Epidermal melanocyte (primary cell): ENCODE measurements around the gene ETV7.

Source experiments
- DNase-seq: peaks from one replicate; pipeline ENCODE4 v3.0.0; 2011; ENCODE audit warnings: low spot score; ENCODE audit not compliant: insufficient read length

ETV7 gene

GRCh38 chr6:36384095-36384494, 3.4 kb downstream of the ETV7 start:
- DNase-seq: no peak

DNA sequence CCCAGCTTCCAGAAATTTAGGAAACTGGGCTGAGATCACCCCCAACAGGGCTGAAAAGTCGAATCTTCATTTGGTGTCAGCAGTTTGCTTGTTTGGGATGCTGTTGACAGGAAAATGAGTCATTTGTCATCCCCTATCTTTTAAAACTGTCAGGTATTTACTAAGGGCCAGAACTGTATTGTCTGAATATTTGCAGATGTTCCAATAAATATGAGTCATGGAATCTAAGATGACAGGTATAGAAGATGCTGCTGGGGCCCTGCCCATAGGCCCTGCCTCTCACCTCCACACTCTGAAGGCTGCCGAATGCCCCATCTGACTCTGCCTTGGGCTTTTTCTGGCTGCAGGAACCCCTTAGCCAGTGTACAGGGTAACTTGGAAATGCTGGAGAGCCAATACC, 3.9 kb downstream of the ETV7 start:
- DNase-seq: no peak

GRCh38 chr6:36382976-36383375, 4.5 kb downstream of the ETV7 start:
- DNase-seq: no peak

- no peak for DNase-seq
Observed at GRCh38 chr6:36381502-36382389, 5.7 kb downstream of the ETV7 start.

DNA sequence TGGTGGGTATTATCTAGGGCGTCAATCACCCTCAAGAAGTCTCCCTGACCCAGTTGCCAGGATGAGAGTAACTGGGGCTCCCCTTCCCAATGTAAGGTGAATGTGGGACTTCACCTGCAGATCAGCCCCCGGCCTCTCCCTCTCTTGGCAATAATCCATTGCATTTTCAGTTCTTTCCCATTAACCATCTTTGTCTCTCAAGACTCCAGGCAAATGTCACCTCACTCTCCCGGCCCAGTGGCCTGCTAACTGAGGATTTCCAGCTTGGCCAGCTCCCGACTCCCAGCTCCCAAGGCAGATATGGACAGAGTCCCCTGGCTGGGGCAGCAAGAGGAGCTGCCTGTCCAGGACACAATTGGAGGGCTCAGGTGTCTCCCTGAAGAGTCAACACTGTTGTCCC, 7.3 kb downstream of the ETV7 start:
- DNase-seq: no peak

GRCh38 chr6:36378936-36379335, 8.5 kb downstream of the ETV7 start:
- no peak for DNase-seq

DNA sequence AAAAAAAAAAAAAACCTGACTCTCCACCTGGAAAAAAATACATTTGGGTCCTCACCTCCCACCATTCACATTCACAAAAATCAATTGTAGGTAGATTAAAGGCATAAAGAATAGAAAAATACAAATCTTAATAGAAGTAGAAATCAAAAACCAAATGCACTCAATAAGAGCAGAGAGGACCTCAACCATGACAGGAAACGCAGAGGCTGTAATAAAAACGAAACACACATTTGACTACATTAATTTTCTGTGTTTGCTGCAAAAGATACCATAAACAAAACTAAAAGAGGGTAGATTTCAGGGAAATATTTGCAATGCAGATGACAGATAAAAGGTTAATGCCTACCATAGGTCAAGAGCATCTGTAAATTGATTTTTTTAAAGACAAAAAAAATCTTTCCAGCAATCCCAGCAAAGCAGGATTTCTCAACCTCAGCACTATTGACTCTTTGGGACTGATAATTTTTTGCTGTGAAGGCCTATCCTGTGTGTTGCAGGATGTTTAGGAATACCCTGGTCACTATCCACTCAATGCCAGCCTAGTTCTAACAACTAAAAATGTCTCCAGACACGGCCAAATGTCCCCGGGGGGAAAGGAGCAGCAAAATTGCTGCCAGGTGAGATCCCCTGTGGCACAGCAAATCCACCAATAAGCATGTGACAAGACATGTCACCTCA, 9.1 kb downstream of the ETV7 start:
- DNase-seq: no peak

DNA sequence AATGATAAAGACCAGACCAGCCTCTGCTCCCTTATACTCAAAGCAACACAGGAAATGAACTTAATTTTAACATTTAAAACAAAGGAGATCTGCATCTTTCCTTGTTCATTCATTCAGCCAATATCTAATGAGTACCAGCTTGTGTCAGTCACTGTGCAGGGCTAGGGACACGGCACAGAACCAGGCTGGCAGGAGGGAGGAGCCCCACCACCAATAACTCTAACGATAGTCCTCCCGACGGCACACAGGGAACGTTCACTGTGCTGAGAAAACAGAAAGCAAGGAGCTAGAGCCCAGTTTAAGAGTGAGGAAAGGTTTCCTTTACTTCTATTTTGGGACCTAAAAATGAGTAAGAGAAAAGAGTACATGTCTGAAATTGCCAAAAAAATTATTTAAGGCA, 9.9 kb downstream of the ETV7 start:
- no peak for DNase-seq

- DNase-seq: no peak
Observed at GRCh38 chr6:36376742-36377141, 10.7 kb downstream of the ETV7 start.

DNA sequence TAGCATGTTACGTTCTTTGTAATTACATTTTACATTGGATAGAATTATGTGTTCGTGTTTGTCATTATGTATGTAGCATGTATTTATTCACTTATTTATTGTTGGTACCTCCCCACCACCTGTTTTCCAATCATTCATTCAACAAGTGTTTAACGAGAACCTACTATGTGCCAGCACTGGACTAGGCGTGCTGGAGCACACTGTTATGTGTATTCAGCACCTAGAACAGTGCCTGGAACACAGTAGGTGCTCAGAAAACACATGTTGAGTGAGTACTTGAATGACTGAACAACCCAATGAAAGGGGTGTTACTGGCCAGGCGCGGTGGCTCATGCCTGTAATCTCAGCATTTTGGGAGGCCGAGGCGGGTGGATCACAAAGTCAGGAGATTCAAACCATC, 11.3 kb downstream of the ETV7 start:
- DNase-seq: no peak

DNA sequence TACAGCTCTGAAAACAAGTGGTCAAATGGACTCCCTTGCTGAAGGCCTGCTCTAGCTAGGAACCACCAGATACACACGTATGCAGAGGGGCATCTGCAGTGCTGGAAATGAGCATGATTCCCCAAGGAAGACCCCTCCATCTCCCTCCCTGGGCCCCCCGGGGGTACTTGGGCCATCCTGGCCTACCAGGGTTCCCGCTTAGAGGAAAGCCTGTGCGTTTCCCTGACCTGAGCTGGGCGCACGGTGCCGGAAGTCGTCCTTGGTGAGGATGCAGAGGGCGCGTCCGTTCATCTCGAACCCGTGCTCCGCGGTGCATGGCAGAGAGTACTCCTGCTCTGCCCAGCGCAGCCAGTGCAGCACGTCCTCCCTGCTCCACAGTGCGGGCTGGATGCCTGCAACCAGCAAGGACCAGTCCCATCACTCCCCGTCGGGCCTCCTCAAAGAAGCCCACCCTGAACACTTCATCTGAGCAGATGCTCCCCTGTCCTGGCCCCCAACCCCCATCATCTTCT, 11.8 kb downstream of the ETV7 start:
- DNase-seq: no peak

DNA sequence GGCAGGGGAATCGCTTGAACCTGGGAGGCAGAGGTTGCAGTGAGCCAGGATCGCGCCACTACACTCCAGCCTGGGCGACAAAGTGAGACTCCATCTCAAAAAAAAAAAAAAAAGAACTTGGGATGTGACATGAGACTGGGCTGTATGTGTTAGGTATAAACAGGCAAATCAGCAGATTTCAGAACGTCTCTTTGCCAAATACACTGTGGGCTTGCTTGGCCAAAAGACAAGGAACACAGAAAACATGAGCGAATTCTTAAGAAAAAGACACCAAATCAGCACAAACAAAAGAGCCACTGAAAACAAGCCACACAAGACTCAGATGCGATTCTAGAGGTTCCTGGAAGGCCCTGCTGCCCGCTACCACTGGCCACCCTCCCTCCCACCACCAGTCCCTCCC, 12.5 kb downstream of the ETV7 start:
- DNase-seq: no peak

DNA sequence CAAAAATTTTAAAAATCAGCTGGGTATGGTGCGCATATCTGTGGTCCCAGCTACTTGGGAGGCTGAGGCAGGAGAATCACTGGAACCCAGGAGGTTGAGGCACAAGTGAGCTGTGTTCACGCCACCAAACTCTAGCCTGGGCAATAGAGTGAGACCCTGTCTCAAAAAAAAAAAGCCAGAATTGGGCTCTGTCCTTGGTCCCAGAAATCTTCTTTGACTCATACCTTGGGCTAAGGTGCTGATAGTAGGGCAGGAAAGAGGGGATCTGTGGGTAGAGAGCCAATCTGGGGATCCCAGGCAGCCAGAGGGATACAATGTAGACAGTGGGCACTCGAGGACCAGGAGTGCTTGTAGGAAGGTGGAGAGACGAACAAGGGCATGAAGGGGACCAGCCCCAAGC, 13.3 kb downstream of the ETV7 start:
- no peak for DNase-seq

DNA sequence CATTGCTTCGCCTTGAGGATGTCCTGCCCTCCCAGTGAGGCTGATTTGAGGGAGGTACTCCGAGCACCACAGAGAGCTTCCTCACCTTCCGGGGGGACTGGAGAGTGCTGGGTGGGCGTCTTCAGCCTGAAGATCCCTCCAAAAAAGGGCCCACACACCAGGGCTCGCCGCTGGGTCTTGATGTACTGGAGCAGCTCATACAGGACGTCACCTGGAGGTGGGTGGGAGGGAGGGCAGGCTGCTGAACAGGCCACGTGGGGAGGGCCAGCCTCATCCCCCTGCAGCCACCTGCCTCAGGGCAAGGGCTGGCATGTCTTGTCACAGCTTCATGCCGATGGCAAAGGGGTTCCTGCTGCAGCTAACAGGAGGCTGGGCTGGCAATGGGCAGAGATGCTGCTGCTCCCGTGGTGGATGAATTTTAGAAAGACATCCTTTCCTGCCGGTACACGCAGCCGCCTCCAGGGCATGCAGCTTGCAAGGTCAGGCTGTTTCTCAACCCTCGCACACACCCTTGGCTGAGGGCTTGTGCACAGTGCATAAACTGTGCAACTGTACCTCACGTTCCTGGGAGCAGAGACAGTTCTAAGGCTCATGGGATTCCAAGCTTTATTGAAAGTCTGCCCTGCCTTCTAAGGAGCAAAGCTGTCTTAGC, 14.0 kb downstream of the ETV7 start:
- DNase-seq: no peak

DNA sequence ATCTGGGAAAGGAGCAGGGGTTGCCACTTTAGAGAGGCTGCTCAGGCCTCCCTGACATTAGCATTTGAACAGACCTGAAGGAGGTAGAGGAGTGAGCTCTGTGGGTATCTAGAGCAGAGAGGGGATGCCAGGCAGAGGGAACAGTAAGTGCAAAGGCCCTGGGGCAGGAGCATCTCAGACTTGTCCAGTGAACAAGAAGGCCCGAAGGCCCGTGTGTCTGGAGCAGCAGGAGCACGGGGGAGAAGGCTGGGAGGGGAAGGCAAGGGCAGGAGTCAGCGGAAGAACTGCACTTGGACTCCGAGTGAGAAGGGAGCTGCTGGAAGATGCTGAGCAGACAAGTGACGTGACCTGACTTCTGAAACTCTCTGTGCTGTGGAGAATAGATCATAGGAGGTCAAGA, 15.4 kb downstream of the ETV7 start:
- DNase-seq: no peak

DNA sequence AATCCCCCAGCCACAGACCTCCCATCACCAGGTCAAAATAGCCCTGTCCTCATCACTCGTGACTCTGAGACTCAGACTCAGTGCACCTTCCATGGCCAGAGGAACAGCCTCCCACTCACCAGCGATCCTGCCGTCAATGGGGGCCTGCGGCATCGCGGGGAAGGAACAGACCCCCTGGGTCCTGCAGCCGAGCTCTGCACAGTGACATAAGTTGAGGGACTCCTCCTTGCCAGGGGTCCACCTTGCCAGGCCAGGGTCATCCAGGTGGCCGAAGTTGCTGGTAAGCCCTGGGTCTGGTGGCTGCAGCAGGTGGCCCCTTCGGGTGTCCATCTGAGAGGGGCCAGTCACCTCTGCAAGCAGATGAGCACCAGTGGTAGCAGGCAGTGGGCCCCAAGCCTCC, 16.3 kb downstream of the ETV7 start:
- DNase-seq: no peak

DNA sequence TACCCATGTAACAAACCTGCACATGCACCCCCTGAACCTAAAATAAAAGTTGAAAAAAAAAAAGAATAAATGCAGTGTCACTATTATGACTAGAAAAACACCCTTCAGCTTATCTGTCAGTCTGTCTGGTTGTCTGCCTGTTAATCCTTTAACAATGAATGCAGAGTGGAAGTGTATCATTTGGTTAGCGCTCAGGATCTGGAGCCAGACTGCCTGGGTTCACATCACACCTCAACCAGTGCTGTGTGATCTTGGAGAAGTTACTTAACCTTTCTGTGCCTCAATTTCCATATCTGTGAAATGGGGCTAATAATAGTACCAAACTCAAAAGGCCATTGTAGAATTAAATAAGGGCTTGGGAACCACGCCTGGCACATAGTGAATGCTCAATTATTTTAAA, 16.8 kb downstream of the ETV7 start:
- no peak for DNase-seq

DNA sequence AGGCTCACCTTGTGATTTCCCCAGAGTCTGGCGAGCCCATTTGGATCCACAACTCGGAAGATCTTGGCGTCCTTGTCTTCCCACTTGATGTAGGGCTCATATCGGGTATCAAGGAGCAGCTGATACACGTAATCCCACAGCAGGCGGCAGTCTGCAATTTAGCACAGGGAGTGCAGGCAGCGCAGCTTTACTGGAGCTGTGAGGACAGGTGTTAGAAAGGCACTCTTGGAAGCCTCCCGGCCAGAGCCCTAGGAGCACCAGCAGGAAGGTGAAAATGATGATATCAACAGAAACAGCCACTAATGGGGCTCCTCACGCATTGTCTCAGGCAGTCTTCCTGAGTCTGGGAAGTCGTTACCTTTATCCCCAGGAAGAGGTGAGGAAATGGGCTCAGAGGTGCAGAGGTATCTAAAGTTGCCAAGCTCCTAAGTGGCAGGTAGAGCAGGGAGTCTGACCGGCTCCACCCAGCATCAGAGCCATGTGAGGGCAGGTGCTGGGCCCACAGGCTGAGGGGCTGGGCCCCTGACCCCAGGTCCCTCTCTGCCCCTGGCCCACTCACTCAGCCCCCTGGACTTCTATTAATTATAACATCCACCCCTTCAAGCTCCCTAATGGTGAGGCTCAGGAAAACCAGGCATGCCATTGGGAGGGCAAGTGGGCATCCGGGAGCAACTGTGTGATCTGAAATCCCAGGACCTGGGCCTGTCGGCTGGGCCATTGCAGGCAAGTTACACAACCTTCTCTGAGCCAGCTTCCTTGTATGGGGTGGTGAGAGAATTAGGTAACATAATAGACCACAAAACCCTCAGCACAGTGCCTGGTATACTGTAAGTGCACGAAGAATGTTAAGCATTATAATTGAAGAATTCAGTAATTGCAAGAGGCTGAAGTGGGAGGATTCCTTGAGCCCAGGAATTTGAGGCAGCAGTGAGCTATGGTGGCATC, 18.3 kb downstream of the ETV7 start:
- peak; percentile 77 for DNase-seq

GRCh38 chr6:36368421-36368820, 19.0 kb downstream of the ETV7 start:
- no peak for DNase-seq

DNA sequence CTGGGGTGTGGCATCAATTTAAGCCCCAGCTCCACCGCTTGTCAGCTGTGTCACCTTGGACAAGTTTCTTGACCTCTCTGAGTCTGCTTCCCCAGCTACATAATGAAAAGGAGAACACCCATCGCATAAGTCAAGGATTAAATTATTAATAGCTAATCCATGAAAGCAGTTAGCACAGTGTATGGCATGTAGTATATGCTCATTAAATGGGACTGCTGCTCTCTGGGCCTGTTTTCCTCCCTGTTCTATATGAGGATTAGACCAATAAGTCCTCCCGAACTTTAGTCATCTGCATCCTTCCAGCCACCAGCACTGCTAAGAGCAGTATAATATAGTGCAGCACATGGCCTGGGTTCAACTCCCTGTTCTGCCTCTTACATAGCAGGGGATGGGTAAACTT, 19.7 kb downstream of the ETV7 start:
- no peak for DNase-seq
